ENCODE results near the gene ANXA1. TPM values are rescaled to one million over a fixed set of nuclear protein-coding genes. Genes with fewer than 3 reads are reported as not detected.

Gene ANXA1
- total and polyA plus RNA-seq, 10 of the 15 experiments (the other 5 are each of a cell fraction or from before 2014, with no cell fraction given) = 6.6 to 30.1 (median 12.6) TPM

DNA sequence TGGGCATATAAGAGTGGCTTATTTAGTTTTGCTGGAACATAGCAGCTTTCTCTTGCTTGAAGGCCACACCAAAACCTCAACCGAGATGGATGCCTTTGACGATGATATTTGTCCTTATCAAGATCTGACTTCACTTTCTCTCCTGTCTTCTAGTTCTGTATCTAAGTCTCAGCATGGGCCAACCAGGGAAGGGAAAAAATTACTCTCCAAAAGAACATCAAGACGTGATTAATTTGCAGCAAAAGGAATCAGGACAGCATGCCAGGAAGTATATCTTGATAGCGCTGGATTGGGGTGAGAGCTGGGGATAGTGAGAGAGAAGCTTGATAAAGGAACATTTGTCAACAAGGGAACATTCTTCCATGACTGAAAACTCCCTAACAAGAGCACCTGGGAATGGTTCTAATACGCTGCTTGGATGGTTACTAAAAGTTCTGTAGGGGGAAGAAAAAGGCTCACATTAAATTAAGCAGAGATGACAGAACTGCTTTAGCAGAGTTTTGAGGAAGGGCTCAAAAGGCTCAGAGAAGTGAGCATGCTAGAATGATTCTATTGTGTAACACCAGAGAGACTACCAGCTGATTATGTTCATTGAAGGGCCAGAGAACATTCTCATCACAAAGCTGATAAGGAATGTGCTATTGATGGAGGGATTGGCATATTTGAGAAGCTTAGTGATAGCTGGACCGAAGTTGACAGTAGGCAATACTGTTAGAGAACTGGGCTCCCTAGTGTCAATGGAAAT lies 21.6 kb upstream of the ANXA1 start (continued):
- TF ChIP-seq, protein P1, sequence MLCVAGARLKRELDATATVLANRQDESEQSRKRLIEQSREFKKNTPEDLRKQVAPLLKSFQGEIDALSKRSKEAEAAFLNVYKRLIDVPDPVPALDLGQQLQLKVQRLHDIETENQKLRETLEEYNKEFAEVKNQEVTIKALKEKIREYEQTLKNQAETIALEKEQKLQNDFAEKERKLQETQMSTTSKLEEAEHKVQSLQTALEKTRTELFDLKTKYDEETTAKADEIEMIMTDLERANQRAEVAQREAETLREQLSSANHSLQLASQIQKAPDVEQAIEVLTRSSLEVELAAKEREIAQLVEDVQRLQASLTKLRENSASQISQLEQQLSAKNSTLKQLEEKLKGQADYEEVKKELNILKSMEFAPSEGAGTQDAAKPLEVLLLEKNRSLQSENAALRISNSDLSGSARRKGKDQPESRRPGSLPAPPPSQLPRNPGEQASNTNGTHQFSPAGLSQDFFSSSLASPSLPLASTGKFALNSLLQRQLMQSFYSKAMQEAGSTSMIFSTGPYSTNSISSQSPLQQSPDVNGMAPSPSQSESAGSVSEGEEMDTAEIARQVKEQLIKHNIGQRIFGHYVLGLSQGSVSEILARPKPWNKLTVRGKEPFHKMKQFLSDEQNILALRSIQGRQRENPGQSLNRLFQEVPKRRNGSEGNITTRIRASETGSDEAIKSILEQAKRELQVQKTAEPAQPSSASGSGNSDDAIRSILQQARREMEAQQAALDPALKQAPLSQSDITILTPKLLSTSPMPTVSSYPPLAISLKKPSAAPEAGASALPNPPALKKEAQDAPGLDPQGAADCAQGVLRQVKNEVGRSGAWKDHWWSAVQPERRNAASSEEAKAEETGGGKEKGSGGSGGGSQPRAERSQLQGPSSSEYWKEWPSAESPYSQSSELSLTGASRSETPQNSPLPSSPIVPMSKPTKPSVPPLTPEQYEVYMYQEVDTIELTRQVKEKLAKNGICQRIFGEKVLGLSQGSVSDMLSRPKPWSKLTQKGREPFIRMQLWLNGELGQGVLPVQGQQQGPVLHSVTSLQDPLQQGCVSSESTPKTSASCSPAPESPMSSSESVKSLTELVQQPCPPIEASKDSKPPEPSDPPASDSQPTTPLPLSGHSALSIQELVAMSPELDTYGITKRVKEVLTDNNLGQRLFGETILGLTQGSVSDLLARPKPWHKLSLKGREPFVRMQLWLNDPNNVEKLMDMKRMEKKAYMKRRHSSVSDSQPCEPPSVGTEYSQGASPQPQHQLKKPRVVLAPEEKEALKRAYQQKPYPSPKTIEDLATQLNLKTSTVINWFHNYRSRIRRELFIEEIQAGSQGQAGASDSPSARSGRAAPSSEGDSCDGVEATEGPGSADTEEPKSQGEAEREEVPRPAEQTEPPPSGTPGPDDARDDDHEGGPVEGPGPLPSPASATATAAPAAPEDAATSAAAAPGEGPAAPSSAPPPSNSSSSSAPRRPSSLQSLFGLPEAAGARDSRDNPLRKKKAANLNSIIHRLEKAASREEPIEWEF (IDR thresholded peaks at IDR 0.05; ENCODE audit: insufficient replicate concordance, low read depth, low read length) = no peak
- TF ChIP-seq USF2 (IDR thresholded peaks at IDR 0.05; ENCODE audit: borderline replicate concordance, low read depth, low read length) (no peak), ZZZ3 (IDR thresholded peaks at IDR 0.05; ENCODE audit: control insufficient read depth, insufficient read length, low read depth) (no peak), POLR2AphosphoS2 (IDR thresholded peaks at IDR 0.05; ENCODE audit: low read depth, low read length) (no peak), GABPA (IDR thresholded peaks at IDR 0.05; ENCODE audit: low read depth) (no peak), DPF2 (IDR thresholded peaks at IDR 0.05) (no peak), CBX3 (IDR thresholded peaks at IDR 0.05; ENCODE audit: borderline replicate concordance, low read depth) (no peak), WRNIP1 (IDR thresholded peaks at IDR 0.05; ENCODE audit: borderline replicate concordance, low read depth, low read length) (no peak), CBFB (IDR thresholded peaks at IDR 0.05; ENCODE audit: low read depth) (no peak)

Data from GM12878 (cell line).